Astrocyte (in vitro differentiated cells and primary cell): Measurements from ENCODE around the gene OR13J1. TPM values are rescaled to one million over a fixed set of nuclear protein-coding genes. Genes with fewer than 3 reads are reported as not detected.
A peak's percentile ranks its signal among the peaks of the same experiment; 100 is the strongest.

Experiments used
- DNase-seq: peaks from one replicate; pipeline ENCODE4 v3.0.0-alpha.2; 2010; ENCODE audit warnings: low read depth
- FAIRE-seq: peaks from 2 replicates; lab custom pipeline; 2011; peaks lifted over from hg19 to GRCh38; lab: Jason Lieb, UNC
- H2AFZ ChIP-seq: 2 replicates; pipeline ENCODE4 v1.6.0; 2012; ENCODE audit warnings: low read depth, low read length, inconsistent platforms
- H3K27ac ChIP-seq: 2 replicates; pipeline ENCODE4 v1.5.1; 2011; ENCODE audit warnings: low read depth, low read length, inconsistent platforms
- H3K27me3 ChIP-seq: 2 replicates; pipeline ENCODE4 v1.6.0; 2011; ENCODE audit warnings: low read length, inconsistent platforms; ENCODE audit not compliant: insufficient read depth
- H3K36me3 ChIP-seq: 2 replicates; pipeline ENCODE4 v1.5.1; 2011; ENCODE audit warnings: low read length, inconsistent platforms; ENCODE audit not compliant: insufficient read depth
- H3K4me1 ChIP-seq: 2 replicates; pipeline ENCODE4 v1.5.1; 2011; ENCODE audit warnings: low read length, inconsistent platforms; ENCODE audit not compliant: insufficient read depth
- H3K4me2 ChIP-seq: 2 replicates; pipeline ENCODE4 v1.6.0; 2012; ENCODE audit warnings: low read length, inconsistent platforms
- H3K4me3 ChIP-seq: 2 replicates; pipeline ENCODE4 v1.5.1; 2011; ENCODE audit warnings: low read depth, mild to moderate bottlenecking, low read length, inconsistent platforms; ENCODE audit not compliant: insufficient read depth
- H3K79me2 ChIP-seq: 2 replicates; pipeline ENCODE4 v1.6.0; 2012; ENCODE audit warnings: mild to moderate bottlenecking, low read length, inconsistent platforms; ENCODE audit not compliant: insufficient read depth
- H3K9ac ChIP-seq: 2 replicates; pipeline ENCODE4 v1.6.0; 2012; ENCODE audit warnings: mild to moderate bottlenecking, low read length, inconsistent platforms
- H3K9me3 ChIP-seq: 2 replicates; pipeline ENCODE4 v1.5.1; 2012; ENCODE audit warnings: low read depth, mild to moderate bottlenecking, low read length, inconsistent platforms; ENCODE audit not compliant: insufficient read depth
- H4K20me1 ChIP-seq: 2 replicates; pipeline ENCODE4 v1.6.0; 2012; ENCODE audit warnings: low read length, inconsistent platforms; ENCODE audit not compliant: insufficient read depth
- H3K27ac Mint-ChIP-seq: one replicate; pipeline ENCODE4 v1.8.0; 2021; ENCODE audit warnings: mild to moderate bottlenecking, mixed read lengths; ENCODE audit not compliant: unreplicated experiment
- H3K27me3 Mint-ChIP-seq: one replicate; pipeline ENCODE4 v1.8.0; 2021; ENCODE audit warnings: low read depth, mixed read lengths; ENCODE audit not compliant: unreplicated experiment
- H3K36me3 Mint-ChIP-seq: one replicate; pipeline ENCODE4 v1.8.0; 2021; ENCODE audit warnings: low read depth, mixed read lengths; ENCODE audit not compliant: unreplicated experiment
- H3K4me1 Mint-ChIP-seq: one replicate; pipeline ENCODE4 v1.8.0; 2021; ENCODE audit warnings: low read depth, mixed read lengths; ENCODE audit not compliant: unreplicated experiment
- H3K4me3 Mint-ChIP-seq: one replicate; pipeline ENCODE4 v1.8.0; 2021; ENCODE audit warnings: mild to moderate bottlenecking, moderate library complexity, mixed read lengths; ENCODE audit not compliant: unreplicated experiment
- H3K9me3 Mint-ChIP-seq: one replicate; pipeline ENCODE4 v1.8.0; 2021; ENCODE audit warnings: mild to moderate bottlenecking, mixed read lengths; ENCODE audit not compliant: unreplicated experiment
- EZH2 ChIP-seq: IDR thresholded peaks from 2 replicates; pipeline ENCODE4 v1.6.1; 2012; ENCODE audit warnings: mild to moderate bottlenecking, low read length, inconsistent platforms; ENCODE audit not compliant: insufficient read depth
- total RNA-seq: library from RNA; stranded (reverse); gene quantifications from 2 replicates; pipeline ENCODE4 v1.2.1, GENCODE V29; 2021
- TF ChIP-seq, protein P1 (sequence below): IDR thresholded peaks from 2 replicates; pipeline ENCODE4 v1.5.1; 2011; ENCODE audit warnings: low read depth, mild to moderate bottlenecking, inconsistent platforms, low read length, moderate library complexity; ENCODE audit not compliant: insufficient read depth

Gene OR13J1
- total RNA-seq, 1 donor from 2014 or later = not detected

DNA sequence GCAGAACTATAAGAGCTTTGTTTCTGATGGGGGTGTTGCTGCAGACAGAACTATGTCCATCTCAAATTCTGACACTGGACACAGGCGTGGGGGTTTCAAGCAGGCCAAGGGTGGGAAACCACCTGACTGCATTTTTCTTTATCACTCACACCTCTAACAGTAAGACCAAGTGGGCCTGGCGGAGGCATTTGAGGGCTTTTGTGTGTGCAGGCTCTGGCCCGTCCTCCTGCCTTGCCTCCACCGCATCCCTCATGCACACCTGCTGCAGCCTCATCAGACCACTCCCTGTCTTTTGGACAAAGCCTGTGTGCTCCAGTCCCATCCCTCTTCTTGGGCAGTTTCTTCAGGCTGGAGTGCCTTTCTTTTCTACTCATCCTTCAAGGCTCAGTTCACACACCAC is 7.9 kb downstream of the OR13J1 start:
- Mint-ChIP-seq H3K4me1 (no peaks in the 10 kb centered on the region), H3K27ac (no peak overlapping the region), H3K27me3 (peaks cover 56% of the 10 kb centered on the region), H3K4me3 (no peak overlapping the region), H3K9me3 (no peaks in the 10 kb centered on the region), H3K36me3 (peaks cover 2% of the 10 kb centered on the region)
- peaks cover 22% of the 10 kb centered on the region for H3K27me3 ChIP-seq
- H3K9ac ChIP-seq = no peak overlapping the region
- no peaks in the 10 kb centered on the region for H4K20me1 ChIP-seq
- H3K4me3 ChIP-seq = no peak overlapping the region
- no peaks in the 10 kb centered on the region for H3K4me1 ChIP-seq
- FAIRE-seq (no peak), DNase-seq (no peak)
- H3K36me3 ChIP-seq = no peaks in the 10 kb centered on the region
- no peaks in the 10 kb centered on the region for H3K9me3 ChIP-seq
- H3K4me2 ChIP-seq = no peak overlapping the region
- H3K79me2 ChIP-seq = no peaks in the 10 kb centered on the region
- H2AFZ ChIP-seq = no peak overlapping the region
- H3K27ac ChIP-seq = no peak overlapping the region
- TF ChIP-seq, protein P1, sequence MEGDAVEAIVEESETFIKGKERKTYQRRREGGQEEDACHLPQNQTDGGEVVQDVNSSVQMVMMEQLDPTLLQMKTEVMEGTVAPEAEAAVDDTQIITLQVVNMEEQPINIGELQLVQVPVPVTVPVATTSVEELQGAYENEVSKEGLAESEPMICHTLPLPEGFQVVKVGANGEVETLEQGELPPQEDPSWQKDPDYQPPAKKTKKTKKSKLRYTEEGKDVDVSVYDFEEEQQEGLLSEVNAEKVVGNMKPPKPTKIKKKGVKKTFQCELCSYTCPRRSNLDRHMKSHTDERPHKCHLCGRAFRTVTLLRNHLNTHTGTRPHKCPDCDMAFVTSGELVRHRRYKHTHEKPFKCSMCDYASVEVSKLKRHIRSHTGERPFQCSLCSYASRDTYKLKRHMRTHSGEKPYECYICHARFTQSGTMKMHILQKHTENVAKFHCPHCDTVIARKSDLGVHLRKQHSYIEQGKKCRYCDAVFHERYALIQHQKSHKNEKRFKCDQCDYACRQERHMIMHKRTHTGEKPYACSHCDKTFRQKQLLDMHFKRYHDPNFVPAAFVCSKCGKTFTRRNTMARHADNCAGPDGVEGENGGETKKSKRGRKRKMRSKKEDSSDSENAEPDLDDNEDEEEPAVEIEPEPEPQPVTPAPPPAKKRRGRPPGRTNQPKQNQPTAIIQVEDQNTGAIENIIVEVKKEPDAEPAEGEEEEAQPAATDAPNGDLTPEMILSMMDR = no peak
- TF ChIP-seq EZH2 = no peak

DNA sequence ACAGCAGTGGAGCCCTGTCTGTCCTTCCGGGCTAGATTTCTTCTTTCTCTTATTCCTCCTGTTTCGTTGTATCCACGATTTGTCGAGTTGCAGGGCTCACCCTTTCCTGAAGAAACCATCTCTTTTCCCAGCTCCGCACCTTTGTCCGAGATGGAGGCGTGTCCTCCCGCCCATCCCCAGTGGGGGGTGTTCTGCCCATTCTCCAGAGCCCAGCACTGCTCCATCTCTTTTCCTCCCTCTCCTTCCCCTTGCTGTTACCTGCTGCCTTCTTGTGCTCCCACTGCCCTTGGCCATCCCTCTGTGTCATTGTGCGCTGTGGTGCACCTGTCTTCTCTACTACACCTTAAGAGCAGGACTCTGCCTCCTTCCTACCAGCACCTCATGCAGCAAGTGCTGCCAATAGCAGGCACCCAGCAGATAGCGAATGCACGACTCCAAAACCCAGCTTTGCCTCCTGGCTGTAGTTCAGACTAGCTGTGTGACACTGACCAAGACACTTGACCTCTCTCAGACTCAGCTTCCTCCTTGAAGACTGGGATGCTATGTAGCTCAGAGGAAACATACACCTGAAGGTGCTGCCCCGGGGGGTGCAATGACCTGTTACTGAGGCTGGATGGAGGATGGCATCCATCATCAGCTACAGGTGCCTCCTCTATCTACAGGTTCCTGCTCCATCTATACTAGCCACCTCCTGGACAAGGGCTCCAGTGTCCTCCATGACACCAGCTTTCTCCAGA is 8.9 kb downstream of the OR13J1 start:
- Histone ChIP-seq H3K4me2 (no peak overlapping the region), H2AFZ (no peak overlapping the region), H3K27me3 (peaks cover 22% of the 10 kb centered on the region), H3K36me3 (no peaks in the 10 kb centered on the region), H3K4me3 (no peak overlapping the region), H3K4me1 (no peaks in the 10 kb centered on the region), H4K20me1 (no peaks in the 10 kb centered on the region), H3K79me2 (no peaks in the 10 kb centered on the region), H3K9ac (no peak overlapping the region), H3K27ac (no peak overlapping the region), H3K9me3 (no peaks in the 10 kb centered on the region)
- H3K9me3 Mint-ChIP-seq = no peaks in the 10 kb centered on the region
- DNase-seq (no peak), FAIRE-seq (no peak)
- no peaks in the 10 kb centered on the region for H3K4me1 Mint-ChIP-seq
- no peak overlapping the region for H3K4me3 Mint-ChIP-seq
- TF ChIP-seq EZH2 = no peak
- TF ChIP-seq, protein P1 = no peak
- peaks cover 65% of the 10 kb centered on the region for H3K27me3 Mint-ChIP-seq
- H3K36me3 Mint-ChIP-seq = peaks cover 2% of the 10 kb centered on the region
- peak overlapping the region; percentile 38 for H3K27ac Mint-ChIP-seq

DNA sequence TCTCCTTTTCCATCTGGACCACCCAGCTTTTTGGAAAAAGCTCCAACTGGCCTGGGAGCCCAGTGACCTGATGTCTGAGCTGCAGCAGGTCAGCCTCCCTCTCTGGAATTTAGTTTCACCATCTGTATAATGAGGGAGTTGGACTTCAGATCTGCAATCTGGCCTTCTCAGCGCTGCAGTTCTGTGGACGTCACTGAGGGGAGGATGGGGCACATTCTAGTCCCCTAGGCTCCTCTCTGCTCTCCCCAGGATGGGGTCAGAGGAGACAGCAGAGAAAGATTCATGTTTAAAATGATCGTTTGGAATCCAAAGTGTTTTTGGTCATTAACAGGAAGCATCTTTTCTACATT is 10.2 kb downstream of the OR13J1 start:
- Mint-ChIP-seq H3K4me1 (no peaks in the 10 kb centered on the region), H3K27me3 (peaks cover 78% of the 10 kb centered on the region), H3K9me3 (no peaks in the 10 kb centered on the region), H3K4me3 (no peak overlapping the region), H3K36me3 (peaks cover 8% of the 10 kb centered on the region), H3K27ac (no peak overlapping the region)
- Histone ChIP-seq H3K9me3 (no peaks in the 10 kb centered on the region), H3K27me3 (peaks cover 22% of the 10 kb centered on the region), H2AFZ (no peak overlapping the region), H3K9ac (no peak overlapping the region), H3K4me1 (no peaks in the 10 kb centered on the region), H3K4me3 (no peak overlapping the region), H3K36me3 (no peaks in the 10 kb centered on the region), H3K79me2 (no peaks in the 10 kb centered on the region), H3K4me2 (no peak overlapping the region), H3K27ac (no peak overlapping the region), H4K20me1 (no peaks in the 10 kb centered on the region)
- FAIRE-seq (no peak), DNase-seq (no peak)
- TF ChIP-seq EZH2 = no peak
- TF ChIP-seq, protein P1 = no peak
